HG03025 (cell line): ENCODE data around the gene DMAC2.
"Not testable (repeated sequence)": the region's sequence is repeated elsewhere in the genome, so short reads cannot be mapped to it uniquely, and the experiment has no call there.

Source experiments
- ATAC-seq: cut with Tn5 transposase; IDR thresholded peaks from one replicate; pipeline ENCODE4 v1.9.1; 2021; ENCODE audit warnings: mild to moderate bottlenecking, moderate library complexity; ENCODE audit not compliant: unreplicated experiment, low FRiP score

The DMAC2 gene

DNA sequence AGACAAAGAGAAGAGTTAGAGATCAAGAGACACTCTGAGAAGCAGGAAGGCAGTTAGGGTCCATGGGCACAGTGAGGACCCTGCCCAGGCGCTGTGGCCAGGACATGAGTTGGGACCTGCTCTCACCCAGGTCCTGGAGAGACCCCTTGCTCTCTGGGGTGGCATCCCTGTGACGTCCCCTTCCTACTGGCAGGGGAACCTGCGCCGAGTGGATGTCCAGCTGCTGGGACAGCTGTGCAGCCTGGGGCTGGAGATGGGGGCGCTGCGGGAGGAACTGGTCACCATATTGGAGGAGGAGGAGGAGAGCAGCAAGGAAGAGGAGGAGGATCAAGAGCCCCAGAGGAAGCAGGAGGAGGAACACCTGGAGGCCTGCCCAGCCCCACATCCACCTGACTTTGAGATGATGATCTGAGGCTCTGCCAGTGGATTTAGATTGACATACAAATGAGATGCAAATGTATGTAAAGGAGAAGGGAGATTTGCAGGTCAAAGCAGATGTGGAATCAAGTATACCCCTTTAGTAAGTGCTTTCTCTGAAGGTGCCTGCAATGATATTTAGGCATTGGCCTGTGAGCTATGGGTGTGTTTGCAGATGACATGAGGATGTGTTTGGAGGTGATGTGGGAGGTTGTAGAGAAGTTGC, 4.2 kb upstream of the DMAC2 start:
- ATAC-seq: no peak

DNA sequence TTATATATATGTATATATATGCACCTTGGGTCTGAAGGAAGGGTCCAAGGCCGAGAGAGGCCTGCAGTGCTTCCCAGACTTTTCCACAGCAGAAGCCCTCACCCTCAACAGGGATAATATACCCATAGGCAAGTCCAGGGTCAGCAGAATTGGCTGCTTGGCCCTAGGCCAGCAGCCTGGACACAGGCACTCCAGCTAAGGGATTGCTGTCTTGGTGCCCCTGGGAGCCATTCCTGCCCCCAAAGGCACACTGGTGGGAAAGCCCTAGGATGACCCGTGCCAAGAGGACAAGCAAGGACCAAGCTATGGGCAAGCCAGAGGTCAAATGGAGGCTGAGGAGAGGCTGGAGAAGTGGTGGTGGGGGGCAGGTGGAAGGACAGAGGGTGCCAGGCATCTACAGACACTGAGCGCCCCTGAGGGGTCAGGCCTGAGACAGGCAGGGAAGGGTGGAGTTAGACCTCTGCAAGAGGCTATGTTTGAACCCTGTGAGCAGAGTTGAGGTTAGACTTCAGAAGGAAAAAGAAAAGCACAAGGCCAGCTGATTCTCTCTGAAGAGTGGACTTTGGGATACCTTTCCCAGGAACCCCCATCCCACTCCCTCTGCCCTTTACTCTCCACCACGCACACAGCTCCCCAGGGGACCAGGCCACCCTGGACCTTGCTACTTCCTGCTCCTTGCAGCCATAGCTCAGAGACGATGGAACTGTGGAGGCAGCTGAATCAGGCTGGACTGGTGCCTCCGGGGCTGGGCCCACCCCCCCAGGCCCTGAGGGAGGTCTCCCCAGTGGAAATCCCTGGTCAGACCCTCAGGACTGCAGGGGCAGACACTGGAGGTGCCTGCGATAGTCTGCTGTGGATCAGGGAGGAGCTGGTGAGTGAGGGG, 3.0 kb upstream of the DMAC2 start, which contains the start of gene ERICH4:
Gene ERICH4 (plus strand): TSS at position 684 of the 883 bp plus-strand sequence. CDS start 14 bp downstream, at position 698.
- no peak for ATAC-seq

DNA sequence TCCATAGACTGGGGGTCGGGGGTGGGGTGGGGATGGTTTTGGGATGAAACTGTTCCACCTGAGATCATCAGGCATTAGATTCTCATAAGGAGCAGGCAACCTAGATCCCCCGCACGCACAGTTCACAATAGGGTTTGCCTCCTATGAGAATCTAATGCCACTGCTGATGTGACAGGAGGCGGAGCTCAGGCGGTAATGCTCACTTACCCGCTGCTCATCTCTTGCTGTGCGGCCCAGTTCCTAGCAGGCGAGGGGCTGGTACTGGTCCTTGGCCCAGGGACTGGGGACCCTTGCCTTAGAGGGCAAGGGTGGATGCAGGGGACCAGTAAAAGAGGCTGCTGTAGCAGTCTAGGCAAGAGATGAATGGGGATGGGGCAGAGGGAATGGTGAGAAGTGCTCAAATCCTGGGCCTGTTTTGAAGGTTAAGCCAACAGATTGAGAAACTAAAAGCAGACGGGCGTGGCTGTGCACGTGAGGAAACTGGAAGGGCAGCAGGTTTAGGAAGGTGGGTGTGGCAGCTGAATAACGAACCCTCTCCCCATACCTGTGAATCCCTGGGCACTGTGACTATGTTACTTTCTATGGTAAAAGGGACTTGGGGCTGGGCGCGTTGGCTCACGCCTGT, 1.7 kb upstream of the DMAC2 start:
- ATAC-seq: no peak

DNA sequence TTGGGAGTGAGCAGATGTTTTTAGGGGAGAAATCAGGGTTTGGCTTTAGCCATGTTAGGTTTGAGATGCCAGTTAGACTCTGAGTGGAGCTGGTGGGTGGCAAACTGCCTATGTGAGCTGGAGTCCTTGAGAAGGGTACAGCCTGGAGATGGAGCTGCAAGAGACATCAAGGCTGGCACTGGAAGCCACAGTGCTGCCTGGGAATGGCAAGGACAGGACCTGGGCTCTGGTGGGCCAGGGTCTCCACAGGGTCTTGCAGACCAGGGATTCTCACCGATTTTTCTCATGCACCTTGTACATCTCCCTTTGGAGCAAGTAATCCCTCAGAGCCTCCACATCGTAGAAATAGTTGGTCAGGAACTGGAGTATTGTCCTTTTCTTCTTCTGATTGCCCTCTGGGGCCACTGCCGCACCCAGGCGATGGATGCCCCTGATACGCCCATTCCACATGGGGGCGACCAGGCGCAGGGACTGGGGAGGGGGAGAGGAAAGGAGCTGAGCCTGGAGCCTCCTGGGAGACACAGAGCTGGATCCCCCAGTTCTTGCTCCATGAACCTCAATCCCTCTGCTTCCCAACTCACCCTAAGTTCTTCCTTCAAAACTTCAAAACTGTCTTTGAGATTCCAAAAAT, 1.7 kb downstream of the DMAC2 start:
- no peak for ATAC-seq

DNA sequence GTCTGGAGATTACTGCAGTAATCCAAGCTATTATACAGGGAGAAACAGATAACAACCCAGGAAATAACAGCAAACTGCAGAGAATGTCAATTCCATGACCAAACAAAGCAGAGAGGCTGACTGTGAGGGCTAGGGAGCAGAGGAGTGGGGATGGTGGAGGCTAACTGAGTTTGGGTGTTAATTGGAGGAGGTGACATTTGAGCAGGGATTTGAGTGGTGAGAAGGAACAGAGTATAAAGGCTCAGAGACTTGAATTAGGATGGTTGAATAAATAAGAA, 3.1 kb downstream of the DMAC2 start:
- no peak for ATAC-seq

DNA sequence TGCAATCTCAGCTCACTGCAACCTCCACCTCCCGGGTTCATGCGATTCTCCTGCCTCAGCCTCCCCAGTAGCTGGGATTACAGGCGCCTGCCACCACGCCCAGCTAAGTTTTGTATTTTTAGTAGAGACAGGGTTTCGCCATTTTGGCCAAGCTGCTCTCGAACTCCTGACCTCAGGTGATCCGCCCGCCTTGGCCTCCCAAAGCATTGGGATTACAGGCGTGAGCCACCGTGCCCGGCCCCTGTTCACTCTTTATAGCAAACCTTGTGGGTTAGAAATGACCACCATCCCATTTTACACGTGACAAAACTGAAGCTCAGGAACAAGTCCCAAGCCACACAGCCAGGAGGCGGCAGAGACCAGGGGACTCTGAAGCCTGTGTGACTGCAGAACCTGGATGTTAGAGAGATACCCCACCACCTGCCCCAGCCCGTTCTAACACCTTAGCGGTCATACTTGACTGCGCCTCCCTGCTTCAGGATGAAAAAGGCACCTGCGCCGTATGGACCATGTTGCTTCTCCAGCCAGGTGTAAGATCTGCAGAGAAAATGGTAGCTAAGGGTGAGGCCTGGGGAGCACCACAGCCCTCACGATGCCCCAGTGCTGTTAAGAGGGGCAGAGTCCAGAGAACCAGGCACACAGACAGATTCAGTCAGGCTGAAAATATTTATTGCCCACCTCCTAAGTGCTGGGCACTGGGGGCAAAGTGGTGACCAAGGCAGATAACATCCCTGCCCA, 3.6 kb downstream of the DMAC2 start:
- no peak for ATAC-seq

DNA sequence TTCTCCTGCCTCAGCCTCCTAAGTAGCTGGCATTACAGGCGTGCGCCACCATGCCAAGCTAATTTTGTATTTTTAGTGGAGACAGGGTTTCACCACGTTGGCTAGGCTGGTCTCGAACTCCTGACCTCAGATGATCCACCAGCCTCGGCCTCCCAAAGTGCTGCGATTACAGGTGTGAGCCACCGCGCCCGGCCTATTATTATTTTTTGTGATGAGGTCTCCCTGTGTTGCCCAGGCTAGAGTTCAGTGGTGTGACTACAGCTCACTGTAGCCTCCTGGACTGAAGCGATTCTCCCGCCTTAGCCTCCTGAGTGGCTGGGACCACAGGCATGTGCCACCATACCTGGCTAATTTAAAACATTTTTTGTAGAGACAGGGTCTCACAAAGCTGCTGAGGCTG, 4.3 kb downstream of the DMAC2 start:
- not testable (repeated sequence) for ATAC-seq

DNA sequence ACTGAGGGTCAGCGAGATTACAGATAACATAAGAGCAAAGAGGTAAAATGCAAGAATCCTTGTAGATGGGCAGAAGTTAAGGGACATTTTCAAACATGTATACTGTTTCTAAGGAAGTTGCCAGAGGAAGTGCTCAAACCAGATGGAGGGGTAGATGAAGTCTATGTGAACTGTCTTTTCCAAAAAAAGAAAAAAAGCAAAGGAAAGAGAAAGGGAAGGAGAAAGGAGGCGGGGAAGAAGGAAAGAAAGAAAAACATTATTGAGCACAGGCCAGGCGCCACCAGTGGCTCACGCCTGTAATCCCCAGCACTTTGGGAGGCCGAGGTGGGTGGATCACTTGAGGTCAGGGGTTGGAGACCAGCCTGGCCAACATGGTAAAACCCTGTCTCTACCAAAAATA, 5.3 kb downstream of the DMAC2 start:
- ATAC-seq: no peak

DNA sequence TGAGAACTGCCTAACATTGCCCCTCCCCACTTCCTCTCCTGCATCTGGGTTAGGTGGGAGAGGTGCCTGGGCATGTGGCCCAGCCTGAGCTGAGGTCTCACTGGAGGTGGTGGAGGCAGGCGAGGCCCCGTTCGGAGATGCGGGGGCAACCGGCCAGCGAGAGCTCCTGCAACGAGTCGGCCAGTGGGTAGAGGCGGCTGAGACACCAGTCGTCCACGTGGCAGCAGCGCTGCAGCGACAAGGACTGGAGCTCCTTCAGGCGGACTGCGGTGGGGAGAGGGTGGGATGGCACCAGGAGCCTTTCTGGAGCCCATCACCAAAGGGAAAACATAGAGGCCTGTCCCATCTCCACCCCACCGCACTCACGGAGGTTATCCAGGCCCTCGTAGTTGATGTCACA, 6.5 kb downstream of the DMAC2 start:
- no peak for ATAC-seq

DNA sequence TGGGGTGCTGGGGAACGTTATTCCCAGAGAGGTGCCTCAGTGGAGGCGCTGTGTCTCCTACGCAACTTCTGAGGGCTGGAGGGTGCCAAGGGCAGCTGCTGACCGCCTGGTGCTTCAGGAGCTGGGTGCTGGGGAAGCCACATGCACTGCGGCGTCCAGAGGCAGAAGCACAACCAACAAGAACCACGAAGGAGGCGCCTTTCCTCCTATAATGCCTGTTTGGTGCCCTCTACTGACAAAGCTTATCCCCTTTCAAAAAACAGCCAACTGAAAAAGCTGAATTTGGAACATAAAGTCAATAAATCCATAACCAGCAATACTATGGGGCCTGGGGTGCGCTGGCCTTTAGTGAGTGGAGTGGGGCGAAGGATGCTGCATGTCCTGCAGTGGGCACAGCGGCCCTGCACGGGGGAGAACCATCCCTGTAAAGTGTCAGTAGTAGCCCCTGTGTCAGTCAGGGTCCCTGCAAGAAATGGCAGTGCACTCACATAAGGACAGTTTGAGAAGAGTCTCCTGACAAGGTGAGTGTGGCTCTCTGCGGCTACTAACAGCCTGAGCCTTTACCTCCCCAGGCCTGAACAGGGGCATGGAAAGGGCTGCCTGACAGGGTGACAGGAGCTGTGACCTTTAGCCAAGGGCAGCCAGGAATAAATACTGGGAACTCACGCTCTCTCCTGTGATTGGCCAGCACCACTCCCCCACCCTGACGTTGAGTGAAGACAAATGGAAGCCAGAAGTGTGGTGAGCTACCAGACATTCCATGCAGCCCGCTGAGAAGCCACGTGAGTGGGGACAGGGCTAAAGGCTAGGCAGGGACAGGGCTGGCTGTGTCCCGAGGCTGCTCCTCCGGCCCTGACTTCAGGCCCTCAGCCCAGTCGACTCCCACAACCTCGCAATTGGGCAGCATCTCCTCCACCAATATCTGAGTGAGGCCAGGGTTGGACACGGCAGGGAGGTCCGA, 8.0 kb downstream of the DMAC2 start:
- no peak for ATAC-seq

DNA sequence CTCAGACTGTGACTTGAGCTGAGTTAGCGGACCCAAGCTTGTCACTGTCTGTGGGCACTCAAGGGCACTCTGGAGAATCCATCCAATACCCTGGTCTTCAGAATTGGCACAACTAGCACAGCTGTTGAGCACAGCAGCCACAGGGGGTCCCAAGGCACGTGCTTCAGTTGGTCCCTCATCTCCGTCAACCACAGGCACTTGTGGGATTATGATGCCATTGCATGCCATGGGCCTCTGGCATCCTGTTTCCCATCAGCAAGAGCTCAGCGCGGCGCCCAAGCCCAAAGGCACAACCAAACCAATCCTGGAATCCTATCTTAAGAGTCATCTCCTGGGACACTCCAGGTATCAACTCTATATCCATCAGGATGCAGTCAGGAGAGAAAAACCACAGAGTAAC, 8.8 kb downstream of the DMAC2 start:
- no peak for ATAC-seq

DNA sequence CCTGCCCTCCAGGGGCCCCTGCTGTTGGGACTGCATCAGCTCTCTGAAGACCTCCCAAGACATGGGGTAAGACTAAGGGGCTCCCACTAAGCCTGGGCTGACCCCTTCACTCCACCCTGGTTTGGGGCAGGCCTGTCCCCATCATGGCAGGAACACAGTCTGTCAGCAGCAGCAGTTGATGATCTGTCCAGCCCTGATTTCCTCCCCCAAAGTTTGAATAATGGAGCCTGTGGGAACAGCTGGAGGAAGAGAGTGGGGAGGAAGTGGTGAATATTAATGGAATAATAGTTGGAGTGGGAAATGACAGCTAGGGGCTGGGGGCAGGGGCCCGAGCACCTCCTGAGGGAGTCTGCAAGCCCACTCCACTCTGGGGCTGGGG, 11.2 kb downstream of the DMAC2 start:
- ATAC-seq: no peak

DNA sequence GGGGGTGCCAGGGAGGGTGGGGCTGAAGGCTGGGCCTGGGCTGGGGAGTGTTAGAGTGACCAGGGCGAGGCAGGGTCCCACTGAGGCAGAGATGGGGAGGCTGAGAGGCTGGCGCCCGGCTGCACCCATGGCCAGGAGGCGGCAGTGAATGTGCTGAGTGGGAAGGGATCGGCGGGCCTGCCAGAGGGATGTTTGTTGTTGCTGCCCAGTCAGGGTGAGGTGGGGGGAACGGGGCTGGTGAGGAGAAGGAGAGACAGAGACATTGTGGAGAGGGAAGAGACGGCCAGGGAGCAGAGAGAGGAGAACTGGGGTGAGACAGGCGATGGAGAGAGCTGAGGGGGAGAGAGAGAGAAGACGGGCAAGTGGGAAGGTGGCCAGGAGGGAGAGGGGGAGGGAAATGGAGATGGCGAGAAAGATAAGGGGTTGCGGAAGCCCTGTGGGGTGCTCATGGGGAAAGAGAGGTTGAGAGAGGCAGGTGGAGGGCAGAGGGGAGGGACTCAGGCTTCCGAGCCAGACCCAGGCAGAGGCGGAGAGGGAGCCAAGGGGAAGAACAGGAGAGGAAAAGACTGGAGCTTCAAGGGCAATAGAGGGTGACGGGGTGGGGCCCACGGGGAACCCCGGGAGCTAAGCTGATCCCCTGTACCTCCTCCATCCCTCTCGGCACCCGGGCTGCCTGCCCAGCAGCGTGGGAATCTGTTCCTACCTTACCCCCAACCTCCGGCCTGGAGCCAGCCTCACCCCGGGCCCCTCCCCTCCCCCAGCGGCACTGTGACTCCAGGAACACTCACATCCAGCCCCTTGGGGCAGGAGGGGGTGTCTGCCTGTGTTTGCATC, 11.8 kb downstream of the DMAC2 start:
- no peak for ATAC-seq

DNA sequence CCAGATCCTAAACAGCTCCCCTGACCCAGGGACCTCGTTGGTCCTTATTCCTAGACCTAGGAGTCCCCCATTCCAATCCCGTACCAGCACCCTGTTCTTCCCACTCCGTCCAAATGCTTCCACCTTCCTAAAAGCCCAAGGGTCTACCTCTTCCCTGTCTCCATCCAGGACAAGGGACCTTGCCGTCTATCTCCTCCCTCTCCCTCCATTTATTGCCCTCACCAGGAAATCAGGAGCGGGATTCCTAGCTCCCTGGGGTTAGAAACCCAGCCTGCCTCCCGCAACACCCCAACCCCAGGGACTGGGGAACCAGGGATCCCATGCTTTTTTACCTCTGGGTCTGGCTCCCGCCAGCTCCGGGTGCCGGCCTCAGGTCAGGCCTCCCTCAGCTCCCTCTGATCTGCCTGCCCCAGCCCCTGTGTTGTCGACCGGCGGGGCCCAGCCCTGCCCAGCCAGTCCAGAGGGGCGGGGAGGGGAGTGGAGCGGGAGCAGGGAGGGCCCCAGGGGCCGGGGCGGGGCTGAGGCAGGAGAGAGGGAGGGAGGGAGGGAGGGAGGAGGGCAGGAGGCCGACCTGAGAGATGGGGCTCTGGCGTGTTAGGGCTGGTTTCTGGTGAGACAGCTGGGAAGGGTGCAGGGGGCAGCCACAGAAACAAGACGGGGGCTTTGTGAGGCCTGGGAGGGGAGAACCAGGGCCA, 12.6 kb downstream of the DMAC2 start, which contains the start of gene B3GNT8:
Gene B3GNT8 (minus strand): TSS at position 423 of the 695 bp plus-strand sequence. CDS start 596 bp downstream, outside the sequence.
- ATAC-seq: no peak

DNA sequence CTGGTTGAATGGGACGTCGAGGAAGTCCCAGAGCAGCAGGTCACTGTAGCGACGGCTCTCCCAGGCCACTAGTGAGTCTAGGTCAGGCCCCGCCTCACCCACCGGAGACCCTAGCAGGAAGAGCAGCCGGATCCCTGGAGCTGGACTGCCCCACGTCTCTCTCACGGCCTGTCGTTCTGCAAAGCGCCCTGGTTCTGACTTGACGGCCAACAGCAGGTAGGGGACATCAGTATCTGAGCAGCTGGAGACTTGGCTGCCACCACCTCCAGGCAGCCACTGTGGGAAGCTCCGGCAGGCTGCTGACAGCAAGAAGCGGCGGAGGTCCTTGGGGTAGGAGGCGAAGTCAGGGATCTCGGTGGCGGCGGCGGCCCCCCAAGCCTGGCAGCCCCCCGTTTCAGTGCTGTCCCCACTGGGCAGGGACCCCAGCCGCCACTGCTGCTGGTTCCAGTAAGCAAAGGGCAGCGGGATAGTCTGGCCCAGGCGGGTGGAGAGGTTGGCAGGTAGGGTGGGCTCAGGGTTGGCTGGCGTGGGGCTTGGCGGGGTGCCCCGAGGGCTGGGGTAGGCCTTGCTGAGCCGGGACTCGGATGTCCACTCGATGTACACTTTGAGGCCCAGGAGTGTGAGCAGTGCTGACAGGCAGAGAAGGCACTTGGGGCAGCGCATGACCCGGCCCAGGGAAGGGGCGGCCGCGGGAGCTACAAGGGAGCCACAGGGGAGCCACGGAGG, 13.4 kb downstream of the DMAC2 start:
- ATAC-seq: no peak

DNA sequence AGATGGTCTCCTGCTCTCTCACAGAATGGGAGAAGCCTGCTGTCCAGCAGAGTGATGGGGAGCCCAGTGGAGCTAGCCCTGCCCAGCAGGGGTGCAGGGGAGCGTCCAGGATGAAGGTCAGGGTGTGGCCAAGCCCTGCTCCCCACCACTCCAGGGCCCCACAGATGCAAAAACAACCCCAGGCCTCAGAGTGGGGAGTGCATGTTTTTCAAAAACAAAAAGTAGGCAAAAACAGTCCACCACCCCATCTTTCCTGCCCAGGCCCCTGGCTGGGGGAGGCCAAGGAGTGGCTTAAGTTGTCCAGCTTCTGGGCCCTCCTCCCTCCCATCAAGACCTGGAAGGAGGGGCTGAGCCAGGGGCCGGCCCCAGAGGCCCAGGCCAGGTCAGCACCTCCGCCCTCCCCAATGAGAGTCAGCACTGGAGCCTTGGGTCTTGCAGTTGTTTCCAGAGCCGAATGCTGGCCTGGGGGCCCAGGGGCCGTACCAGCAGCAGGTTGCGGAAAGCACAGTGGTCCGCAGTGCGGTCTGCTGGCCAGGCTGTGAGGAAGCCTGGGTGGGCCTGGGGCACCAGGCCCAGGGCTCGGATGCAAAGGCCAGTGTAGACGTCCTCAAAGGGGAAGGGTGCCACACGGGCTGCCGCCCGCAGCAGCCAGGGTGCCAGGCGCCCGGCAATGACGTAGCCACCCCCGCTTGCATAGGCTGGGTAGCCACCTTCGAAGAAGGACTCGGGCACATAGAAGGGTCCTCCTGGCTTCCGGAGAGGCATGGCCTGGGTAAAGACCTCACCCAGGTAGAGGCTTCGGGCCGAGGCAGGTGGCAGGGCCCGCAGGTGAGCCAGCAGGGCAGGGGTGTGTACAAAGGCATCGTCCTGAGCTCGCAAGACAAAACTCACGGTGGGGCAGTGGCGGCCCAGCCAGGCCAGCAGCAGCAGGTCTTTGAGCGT, 14.3 kb downstream of the DMAC2 start:
- no peak for ATAC-seq
